MM.1S (cell line): Measurements from ENCODE around the gene SYNGR2.

ENCODE experiments used
- DNase-seq: peaks from one replicate; pipeline ENCODE4 v3.0.0-alpha.2; 2015
- H2AFZ ChIP-seq: fragments of 300-600 bp; sonication (generic); 2 replicates; pipeline ENCODE4 v1.6.0; 2016; ENCODE audit warnings: antibody characterized with exemption, low read length
- H3F3A ChIP-seq: fragments of 300-600 bp; sonication (generic); 2 replicates; pipeline ENCODE4 v1.6.1; 2016; ENCODE audit warnings: mild to moderate bottlenecking, antibody characterized with exemption, low read length, moderate library complexity, mixed read lengths; ENCODE audit not compliant: insufficient read depth
- H3K27ac ChIP-seq: fragments of 300-600 bp; sonication (generic); 2 replicates; pipeline ENCODE4 v1.5.1; 2016; ENCODE audit warnings: mild to moderate bottlenecking, low read length
- H3K27me3 ChIP-seq: fragments of 300-600 bp; sonication (generic); replicated peaks from 2 replicates; pipeline ENCODE4 v1.6.0; 2016; ENCODE audit warnings: low read length; ENCODE audit not compliant: insufficient read depth
- H3K36me3 ChIP-seq: fragments of 300-600 bp; sonication (generic); replicated peaks from 2 replicates; pipeline ENCODE4 v1.6.1; 2016; ENCODE audit warnings: mild to moderate bottlenecking, low read length, mixed read lengths; ENCODE audit not compliant: insufficient read depth
- H3K4me1 ChIP-seq: fragments of 300-600 bp; sonication (generic); 2 replicates; pipeline ENCODE4 v1.6.1; 2016; ENCODE audit warnings: low read length, mixed read lengths
- H3K4me2 ChIP-seq: fragments of 300-600 bp; sonication (generic); 2 replicates; pipeline ENCODE4 v1.6.0; 2016; ENCODE audit warnings: low read depth, low read length
- H3K4me3 ChIP-seq: fragments of 300-600 bp; sonication (generic); 2 replicates; pipeline ENCODE4 v1.5.1; 2016; ENCODE audit warnings: low read length, mixed read lengths
- H3K79me2 ChIP-seq: fragments of 300-600 bp; sonication (generic); 2 replicates; pipeline ENCODE4 v1.6.1; 2016; ENCODE audit warnings: mixed run types, low read length, mixed read lengths
- H3K9ac ChIP-seq: fragments of 300-600 bp; sonication (generic); 2 replicates; pipeline ENCODE4 v1.6.1; 2016; ENCODE audit warnings: low read length, mixed read lengths
- H3K9me2 ChIP-seq: fragments of 300-600 bp; sonication (generic); replicated peaks from 2 replicates; pipeline ENCODE4 v1.6.1; 2016; ENCODE audit warnings: mild to moderate bottlenecking, low read length, mixed read lengths; ENCODE audit not compliant: insufficient read depth
- H3K9me3 ChIP-seq: fragments of 300-600 bp; sonication (generic); replicated peaks from 2 replicates; pipeline ENCODE4 v1.6.1; 2016; ENCODE audit warnings: mild to moderate bottlenecking, low read length, mixed read lengths; ENCODE audit not compliant: insufficient read depth
- H4K20me1 ChIP-seq: fragments of 300-600 bp; sonication (generic); 2 replicates; pipeline ENCODE4 v1.6.1; 2016; ENCODE audit warnings: mild to moderate bottlenecking, low read length, moderate library complexity, mixed read lengths; ENCODE audit not compliant: insufficient read depth
- EZH2 ChIP-seq: fragments of 300-600 bp; sonication (generic); optimal IDR thresholded peaks from 2 replicates; pipeline ENCODE3; 2017; ENCODE audit warnings: low read depth, mild to moderate bottlenecking, antibody characterized with exemption, low read length, mixed read lengths
- EZH2phosphoT487 ChIP-seq: fragments of 300-600 bp; sonication (generic); IDR thresholded peaks from 2 replicates; pipeline ENCODE4 v1.6.1; 2018; ENCODE audit warnings: antibody characterized with exemption, low read length
- TF ChIP-seq, protein P1 (sequence below): fragments of 300-600 bp; sonication (generic); IDR thresholded peaks from 2 replicates; pipeline ENCODE4 v1.5.1; 2016; ENCODE audit warnings: antibody characterized with exemption, low read length, mixed read lengths

SYNGR2 gene

DNA sequence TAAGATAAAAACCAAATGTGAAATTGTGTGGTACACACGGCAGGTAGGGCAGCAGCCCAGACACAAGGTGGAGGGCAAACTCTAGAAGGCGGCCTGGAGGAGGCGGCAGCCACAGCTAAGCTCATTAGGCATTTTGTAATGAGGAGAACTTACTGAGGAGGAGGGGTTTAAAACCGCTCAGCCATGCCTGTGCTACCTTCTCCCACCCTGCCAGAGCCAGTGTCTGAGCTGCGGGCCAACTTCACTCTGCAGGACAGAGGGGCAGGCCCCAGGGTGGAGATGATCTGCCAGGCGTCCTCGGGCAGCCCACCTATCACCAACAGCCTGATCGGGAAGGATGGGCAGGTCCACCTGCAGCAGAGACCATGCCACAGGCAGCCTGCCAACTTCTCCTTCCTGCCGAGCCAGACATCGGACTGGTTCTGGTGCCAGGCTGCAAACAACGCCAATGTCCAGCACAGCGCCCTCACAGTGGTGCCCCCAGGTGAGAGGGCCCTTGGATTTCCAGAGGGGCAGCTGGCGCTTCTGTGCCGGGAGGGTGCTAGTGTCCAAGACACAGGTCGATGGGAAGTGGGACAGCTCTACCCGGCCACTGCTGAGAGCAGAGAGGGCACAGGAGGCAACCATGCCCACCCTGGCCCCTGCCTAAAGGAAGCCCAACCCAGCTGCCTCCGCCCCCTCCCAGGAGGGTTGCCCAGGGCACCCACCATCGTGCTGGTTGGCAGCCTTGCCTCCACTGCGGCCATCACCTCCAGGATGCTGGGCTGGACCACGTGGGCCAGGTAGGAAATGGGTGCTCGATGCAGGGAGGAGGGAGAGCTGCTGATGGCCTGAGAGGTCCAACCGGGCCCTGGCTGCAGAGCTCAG lies 4.3 kb upstream of the SYNGR2 start:
- Histone ChIP-seq H2AFZ (no peak overlapping the region), H3K27me3 (no peaks in the 10 kb centered on the region), H3F3A (no peaks in the 10 kb centered on the region; the same call in 1 of the 2 replicates), H3K27ac (no peak overlapping the region), H3K9me3 (no peaks in the 10 kb centered on the region), H4K20me1 (no peaks in the 10 kb centered on the region), H3K79me2 (peaks cover 9% of the 10 kb centered on the region), H3K9me2 (no peaks in the 10 kb centered on the region), H3K9ac (no peak overlapping the region), H3K36me3 (no peaks in the 10 kb centered on the region), H3K4me2 (no peak overlapping the region), H3K4me1 (peaks cover 6% of the 10 kb centered on the region), H3K4me3 (no peak overlapping the region)
- TF ChIP-seq EZH2: no peak
- TF ChIP-seq EZH2phosphoT487: no peak
- TF ChIP-seq, protein P1, sequence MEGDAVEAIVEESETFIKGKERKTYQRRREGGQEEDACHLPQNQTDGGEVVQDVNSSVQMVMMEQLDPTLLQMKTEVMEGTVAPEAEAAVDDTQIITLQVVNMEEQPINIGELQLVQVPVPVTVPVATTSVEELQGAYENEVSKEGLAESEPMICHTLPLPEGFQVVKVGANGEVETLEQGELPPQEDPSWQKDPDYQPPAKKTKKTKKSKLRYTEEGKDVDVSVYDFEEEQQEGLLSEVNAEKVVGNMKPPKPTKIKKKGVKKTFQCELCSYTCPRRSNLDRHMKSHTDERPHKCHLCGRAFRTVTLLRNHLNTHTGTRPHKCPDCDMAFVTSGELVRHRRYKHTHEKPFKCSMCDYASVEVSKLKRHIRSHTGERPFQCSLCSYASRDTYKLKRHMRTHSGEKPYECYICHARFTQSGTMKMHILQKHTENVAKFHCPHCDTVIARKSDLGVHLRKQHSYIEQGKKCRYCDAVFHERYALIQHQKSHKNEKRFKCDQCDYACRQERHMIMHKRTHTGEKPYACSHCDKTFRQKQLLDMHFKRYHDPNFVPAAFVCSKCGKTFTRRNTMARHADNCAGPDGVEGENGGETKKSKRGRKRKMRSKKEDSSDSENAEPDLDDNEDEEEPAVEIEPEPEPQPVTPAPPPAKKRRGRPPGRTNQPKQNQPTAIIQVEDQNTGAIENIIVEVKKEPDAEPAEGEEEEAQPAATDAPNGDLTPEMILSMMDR: no peak
- no peak for DNase-seq

DNA sequence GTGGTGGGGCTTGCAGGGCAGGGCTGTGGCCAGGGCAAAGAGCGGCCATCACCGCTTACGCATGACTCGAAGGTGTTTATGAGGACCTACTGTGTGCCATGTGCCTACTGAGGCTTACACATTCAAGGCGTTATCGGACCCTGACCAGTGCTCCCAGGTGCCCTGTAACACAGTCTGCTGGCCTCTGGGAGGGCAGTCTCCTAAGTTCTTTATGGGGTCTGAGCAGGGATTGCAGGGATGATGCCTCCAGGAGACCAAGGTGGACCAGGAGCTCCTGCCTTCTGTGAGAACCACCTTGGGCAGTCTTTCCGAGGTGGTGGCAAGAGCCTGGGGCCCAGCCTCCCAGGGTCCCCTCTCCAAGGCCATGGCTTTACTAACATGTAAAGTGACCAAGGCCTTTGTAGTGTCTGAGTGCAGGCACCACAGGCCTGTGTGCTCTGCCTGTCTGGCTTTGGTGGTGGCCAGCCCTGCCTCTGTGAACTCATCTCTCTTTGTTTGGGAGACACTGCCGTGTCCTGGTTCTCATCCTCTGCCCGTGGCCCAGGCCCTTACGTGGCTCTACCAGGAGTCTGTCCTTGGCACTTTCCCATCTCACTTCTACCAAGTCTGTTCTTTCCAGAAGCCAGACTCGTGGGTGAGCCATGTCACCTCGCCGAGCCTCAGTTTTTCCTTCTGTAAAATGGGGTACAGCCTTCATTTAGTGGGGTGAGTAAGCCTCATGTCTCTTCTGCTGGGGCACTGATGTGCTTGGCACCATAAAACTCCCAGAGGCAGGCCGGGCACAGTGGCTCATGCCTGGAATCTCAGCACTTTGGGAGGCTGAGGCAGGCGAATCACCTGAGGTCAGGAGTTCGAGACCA lies 3.4 kb upstream of the SYNGR2 start:
- Histone ChIP-seq H3F3A (peaks cover 8% of the 10 kb centered on the region), H3K4me2 (no peak overlapping the region), H3K27ac (no peak overlapping the region), H3K79me2 (peaks cover 18% of the 10 kb centered on the region), H3K9me2 (no peaks in the 10 kb centered on the region), H4K20me1 (no peaks in the 10 kb centered on the region), H3K4me1 (peaks cover 12% of the 10 kb centered on the region), H3K9me3 (no peaks in the 10 kb centered on the region), H3K27me3 (no peaks in the 10 kb centered on the region), H3K36me3 (no peaks in the 10 kb centered on the region), H3K9ac (no peak overlapping the region), H3K4me3 (no peak overlapping the region), H2AFZ (no peak overlapping the region)
- TF ChIP-seq, protein P1: no peak
- TF ChIP-seq EZH2phosphoT487: no peak
- no peak for TF ChIP-seq EZH2
- no peak for DNase-seq

DNA sequence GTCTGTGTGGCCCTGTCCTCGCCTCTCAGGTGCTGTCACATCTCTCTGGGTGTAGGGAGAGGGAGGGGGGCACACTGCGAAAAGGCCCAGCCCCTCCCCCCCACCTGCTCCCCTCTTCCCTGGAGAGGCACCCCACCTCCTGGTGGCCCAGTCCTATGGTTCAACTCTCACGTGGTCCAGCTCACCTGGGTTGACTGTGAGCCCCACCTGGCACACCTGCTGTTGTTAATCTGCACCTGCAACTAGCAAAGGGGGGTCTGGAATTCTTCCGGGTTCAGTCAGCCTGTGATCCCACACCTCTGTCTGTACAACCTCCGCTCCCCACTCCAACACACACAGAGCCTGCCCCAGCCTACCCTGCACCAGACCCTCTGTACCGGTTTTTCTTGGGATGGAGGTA lies 2.0 kb upstream of the SYNGR2 start:
- TF ChIP-seq EZH2 (no peak), EZH2phosphoT487 (no peak)
- TF ChIP-seq, protein P1: no peak
- Histone ChIP-seq H3K79me2 (peaks cover 32% of the 10 kb centered on the region), H3K4me2 (no peak overlapping the region), H3K4me1 (peaks cover 25% of the 10 kb centered on the region), H4K20me1 (no peaks in the 10 kb centered on the region), H3K9ac (no peak overlapping the region), H3K4me3 (no peak overlapping the region), H3K27ac (no peak overlapping the region), H3K9me2 (no peaks in the 10 kb centered on the region), H3K36me3 (no peaks in the 10 kb centered on the region), H3K27me3 (no peaks in the 10 kb centered on the region), H2AFZ (no peak overlapping the region), H3K9me3 (no peaks in the 10 kb centered on the region), H3F3A (peaks cover 23% of the 10 kb centered on the region)
- peak; percentile 52 for DNase-seq
